ENCODE data around the gene APBB2.
"Not testable (repeated sequence)": the region's sequence is repeated elsewhere in the genome, so short reads cannot be mapped to it uniquely, and the experiment has no call there.

Gene APBB2

DNA sequence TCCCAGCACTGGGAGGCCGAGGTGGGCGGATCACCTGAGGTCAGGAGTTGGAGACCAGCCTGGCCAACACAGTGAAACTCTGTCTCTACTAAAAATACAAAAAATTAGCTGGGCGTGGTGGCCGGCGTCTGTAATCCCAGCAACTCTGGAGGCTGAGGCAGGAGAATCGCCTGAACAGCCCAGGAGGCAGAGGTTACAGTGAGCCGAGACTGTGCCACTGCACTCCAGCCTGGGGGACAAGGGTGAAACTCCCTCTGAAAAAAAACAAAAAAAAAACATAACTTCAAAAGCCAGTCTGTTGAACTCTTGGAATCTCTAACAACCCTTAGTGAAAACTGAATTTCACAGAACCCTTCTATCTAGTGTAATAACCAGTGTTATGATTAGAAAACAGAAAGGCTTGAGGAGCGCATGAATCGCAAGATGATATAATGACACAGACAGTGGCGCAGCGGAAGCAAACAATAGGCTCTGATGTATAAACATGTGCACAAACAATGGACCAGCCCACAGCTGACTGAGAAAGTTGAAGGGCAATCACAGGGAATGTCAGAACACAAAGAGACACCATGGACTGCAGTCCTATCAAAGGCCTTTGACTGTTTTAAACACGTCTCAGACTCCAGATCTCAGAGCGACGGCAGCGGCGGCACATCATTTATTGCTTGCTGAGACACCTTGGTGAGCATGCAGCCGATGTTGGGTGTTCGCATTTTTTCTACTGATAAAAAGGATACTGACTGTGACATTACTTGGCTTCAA lies 383.0 kb downstream of the APBB2 start:
- Histone ChIP-seq H3K27me3 (ENCODE audit: control insufficient read depth, insufficient read depth, low read length, poor library complexity, severe bottlenecking) (no peaks in the 10 kb centered on the region), H3K27ac (ENCODE audit: insufficient read depth, low read depth, low read length, poor library complexity, severe bottlenecking) (no peak overlapping the region), H3K36me3 (ENCODE audit: control insufficient read depth, insufficient read depth, low read length) (peaks cover 12% of the 10 kb centered on the region), H3K4me1 (ENCODE audit: control insufficient read depth, insufficient read depth, low read length) (peaks cover 5% of the 10 kb centered on the region), H3K4me3 (ENCODE audit: insufficient read depth, low read depth, low read length) (no peak overlapping the region), H3K9me3 (ENCODE audit: control insufficient read depth, low read length) (no peaks in the 10 kb centered on the region)
- 94 to 95% methylated on average over 18 of the region's 18 CpGs for WGBS, 2 experiments

DNA sequence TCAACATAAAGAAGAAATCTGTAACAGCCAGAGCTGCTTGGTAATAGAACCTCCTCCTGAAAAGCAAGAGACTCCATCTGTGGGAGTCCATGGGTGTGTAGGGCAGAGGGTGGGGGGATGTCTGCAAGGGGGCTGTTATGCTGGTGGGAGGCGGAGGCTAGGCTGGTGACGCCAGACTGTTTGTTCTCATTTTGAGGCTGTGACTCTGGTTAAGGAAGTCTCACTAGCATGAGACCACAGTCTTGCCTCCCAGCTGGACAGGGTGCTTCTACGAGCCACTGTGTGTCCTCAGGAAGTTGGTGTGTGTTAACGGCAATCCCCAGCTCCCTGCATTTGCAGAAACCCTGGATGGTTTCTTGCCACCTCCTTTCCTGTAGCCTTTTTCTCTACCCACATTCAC lies 384.8 kb downstream of the APBB2 start:
- 91 to 93% methylated on average over 4 of the region's 4 CpGs for WGBS, 2 experiments
- Histone ChIP-seq H3K4me1 (ENCODE audit: control insufficient read depth, insufficient read depth, low read length) (peaks cover 3% of the 10 kb centered on the region), H3K27ac (ENCODE audit: insufficient read depth, low read depth, low read length, poor library complexity, severe bottlenecking) (no peak overlapping the region), H3K27me3 (ENCODE audit: control insufficient read depth, insufficient read depth, low read length, poor library complexity, severe bottlenecking) (no peaks in the 10 kb centered on the region), H3K36me3 (ENCODE audit: control insufficient read depth, insufficient read depth, low read length) (peaks cover 19% of the 10 kb centered on the region), H3K9me3 (ENCODE audit: control insufficient read depth, low read length) (no peaks in the 10 kb centered on the region), H3K4me3 (ENCODE audit: insufficient read depth, low read depth, low read length) (no peak overlapping the region)

DNA sequence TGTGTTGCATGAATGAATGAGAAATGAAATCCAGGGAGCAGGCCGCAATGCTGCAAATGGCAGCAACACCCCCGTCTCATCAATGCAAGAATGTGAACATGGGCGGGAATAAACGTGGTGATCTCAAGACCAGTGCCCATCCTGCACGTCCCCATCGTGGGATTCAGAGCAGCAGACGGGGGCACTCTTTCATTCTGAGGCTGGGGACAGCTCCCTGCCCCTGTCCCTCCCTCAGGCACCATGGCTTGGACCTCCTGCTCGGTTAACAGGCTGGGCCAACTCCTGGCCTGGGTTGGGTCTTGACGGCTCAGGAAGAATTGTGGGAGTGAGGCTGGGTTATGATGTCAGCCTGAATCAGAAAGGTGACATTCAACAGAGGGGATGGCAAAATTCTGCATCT lies 385.7 kb downstream of the APBB2 start:
- Histone ChIP-seq H3K27me3 (ENCODE audit: control insufficient read depth, insufficient read depth, low read length, poor library complexity, severe bottlenecking) (no peaks in the 10 kb centered on the region), H3K4me1 (ENCODE audit: control insufficient read depth, insufficient read depth, low read length) (no peaks in the 10 kb centered on the region), H3K9me3 (ENCODE audit: control insufficient read depth, low read length) (no peaks in the 10 kb centered on the region), H3K27ac (ENCODE audit: insufficient read depth, low read depth, low read length, poor library complexity, severe bottlenecking) (no peak overlapping the region), H3K4me3 (ENCODE audit: insufficient read depth, low read depth, low read length) (no peak overlapping the region), H3K36me3 (ENCODE audit: control insufficient read depth, insufficient read depth, low read length) (peaks cover 23% of the 10 kb centered on the region)
- 91 to 94% methylated on average over 9 of the region's 9 CpGs for WGBS, 2 experiments

DNA sequence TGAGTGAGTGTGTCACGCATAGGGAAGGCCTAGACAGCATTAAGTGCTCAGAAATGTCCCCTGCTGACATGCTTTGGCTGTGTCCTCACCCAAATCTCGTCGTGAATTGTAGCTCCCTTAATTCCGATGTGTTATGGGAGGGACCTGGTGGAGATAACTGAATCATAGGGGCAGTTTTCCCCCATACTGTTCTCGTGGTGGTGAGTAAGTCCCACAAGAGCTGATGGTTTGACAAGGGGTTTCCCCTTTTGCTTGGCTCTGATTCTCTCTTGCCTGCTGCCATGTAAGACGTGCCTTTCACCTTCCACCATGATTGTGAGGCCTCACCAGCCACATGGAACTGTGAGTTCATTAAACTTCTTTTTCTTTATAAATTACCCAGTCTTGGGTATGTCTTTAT lies 386.6 kb downstream of the APBB2 start:
- H3K36me3 ChIP-seq (ENCODE audit: control insufficient read depth, insufficient read depth, low read length): peaks cover 20% of the 10 kb centered on the region
- no peaks in the 10 kb centered on the region for H3K4me1 ChIP-seq (ENCODE audit: control insufficient read depth, insufficient read depth, low read length)
- no peaks in the 10 kb centered on the region for H3K27me3 ChIP-seq (ENCODE audit: control insufficient read depth, insufficient read depth, low read length, poor library complexity, severe bottlenecking)

DNA sequence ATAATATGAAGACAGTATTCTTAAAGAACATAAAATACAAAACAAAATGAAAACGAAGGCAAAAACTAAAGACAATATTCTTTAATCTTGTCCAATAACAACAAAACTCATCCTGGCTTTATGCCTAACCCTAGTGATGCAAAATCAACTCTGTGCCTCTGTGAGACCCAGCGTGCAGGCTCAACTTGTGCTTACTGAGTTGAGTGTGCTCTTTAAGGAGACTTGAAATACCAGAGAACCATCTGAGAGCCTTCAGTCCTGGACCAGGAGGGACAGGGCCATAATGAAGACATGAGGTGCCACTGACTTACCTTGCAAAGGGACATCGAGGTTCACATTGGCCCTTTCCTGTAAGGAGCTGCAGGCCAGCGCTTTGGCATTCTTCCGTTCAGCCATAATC lies 387.5 kb downstream of the APBB2 start:
- H3K9me3 ChIP-seq (ENCODE audit: control insufficient read depth, low read length): no peaks in the 10 kb centered on the region
- 90 to 94% methylated on average over 5 of the region's 5 CpGs for WGBS, 2 experiments
- peaks cover 23% of the 10 kb centered on the region for H3K36me3 ChIP-seq (ENCODE audit: control insufficient read depth, insufficient read depth, low read length)
- H3K4me1 ChIP-seq (ENCODE audit: control insufficient read depth, insufficient read depth, low read length): no peaks in the 10 kb centered on the region
- no peak overlapping the region for H3K4me3 ChIP-seq (ENCODE audit: insufficient read depth, low read depth, low read length)
- H3K27ac ChIP-seq (ENCODE audit: insufficient read depth, low read depth, low read length, poor library complexity, severe bottlenecking): no peak overlapping the region
- H3K27me3 ChIP-seq (ENCODE audit: control insufficient read depth, insufficient read depth, low read length, poor library complexity, severe bottlenecking): no peaks in the 10 kb centered on the region

More for the DNA sequence above, 386.6 kb downstream of the APBB2 start:
- Histone ChIP-seq H3K27ac (ENCODE audit: insufficient read depth, low read depth, low read length, poor library complexity, severe bottlenecking) (no peak overlapping the region), H3K4me3 (ENCODE audit: insufficient read depth, low read depth, low read length) (no peak overlapping the region), H3K9me3 (ENCODE audit: control insufficient read depth, low read length) (no peaks in the 10 kb centered on the region)
- 90 to 93% methylated on average over 6 of the region's 6 CpGs for WGBS, 2 experiments

DNA sequence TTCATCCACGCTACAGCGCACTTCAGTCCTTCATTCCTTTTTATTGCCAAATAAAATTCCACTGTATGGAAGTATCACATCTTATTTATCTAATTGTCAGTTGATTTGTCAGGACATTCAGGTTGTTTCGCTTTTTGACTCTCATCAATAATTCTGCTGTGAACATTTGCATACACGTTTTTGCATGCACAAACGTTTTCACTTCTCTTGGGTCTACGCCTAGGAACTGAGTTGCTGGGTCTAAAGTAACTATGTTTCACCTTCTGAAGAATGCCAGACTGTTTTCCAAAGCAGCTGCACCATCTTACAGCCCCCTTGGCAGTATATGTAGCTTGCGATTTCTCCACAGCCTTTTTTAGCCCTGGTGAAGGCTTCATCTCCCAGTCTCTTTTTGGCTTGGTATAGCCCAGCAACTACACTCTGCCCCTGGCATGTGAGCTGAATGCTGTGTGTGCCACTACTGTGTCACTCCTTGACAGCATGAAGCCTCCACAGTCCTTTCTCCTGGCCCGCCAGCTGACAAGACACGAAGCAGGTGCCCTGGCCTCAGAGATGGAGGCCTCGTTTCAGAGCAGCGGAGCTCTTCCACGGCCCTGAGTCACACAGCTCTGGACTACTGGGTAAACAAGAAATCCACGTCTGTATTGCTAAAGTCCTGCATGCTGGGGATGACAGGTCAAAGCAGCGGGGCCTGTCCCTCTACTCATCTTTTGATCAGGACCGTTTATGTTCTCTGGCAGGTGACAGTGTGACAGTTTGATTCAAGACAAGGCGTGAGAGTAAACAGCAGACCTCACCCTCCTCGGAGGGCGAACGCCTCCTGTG lies 389.1 kb downstream of the APBB2 start:
- WGBS, 2 experiments: 94 to 96% methylated on average over 19 of the region's 19 CpGs
- peaks cover 29% of the 10 kb centered on the region for H3K36me3 ChIP-seq (ENCODE audit: control insufficient read depth, insufficient read depth, low read length)
- no peaks in the 10 kb centered on the region for H3K4me1 ChIP-seq (ENCODE audit: control insufficient read depth, insufficient read depth, low read length)
- H3K9me3 ChIP-seq (ENCODE audit: control insufficient read depth, low read length): no peaks in the 10 kb centered on the region
- H3K27me3 ChIP-seq (ENCODE audit: control insufficient read depth, insufficient read depth, low read length, poor library complexity, severe bottlenecking): no peaks in the 10 kb centered on the region
- no peak overlapping the region for H3K4me3 ChIP-seq (ENCODE audit: insufficient read depth, low read depth, low read length)
- H3K27ac ChIP-seq (ENCODE audit: insufficient read depth, low read depth, low read length, poor library complexity, severe bottlenecking): no peak overlapping the region

DNA sequence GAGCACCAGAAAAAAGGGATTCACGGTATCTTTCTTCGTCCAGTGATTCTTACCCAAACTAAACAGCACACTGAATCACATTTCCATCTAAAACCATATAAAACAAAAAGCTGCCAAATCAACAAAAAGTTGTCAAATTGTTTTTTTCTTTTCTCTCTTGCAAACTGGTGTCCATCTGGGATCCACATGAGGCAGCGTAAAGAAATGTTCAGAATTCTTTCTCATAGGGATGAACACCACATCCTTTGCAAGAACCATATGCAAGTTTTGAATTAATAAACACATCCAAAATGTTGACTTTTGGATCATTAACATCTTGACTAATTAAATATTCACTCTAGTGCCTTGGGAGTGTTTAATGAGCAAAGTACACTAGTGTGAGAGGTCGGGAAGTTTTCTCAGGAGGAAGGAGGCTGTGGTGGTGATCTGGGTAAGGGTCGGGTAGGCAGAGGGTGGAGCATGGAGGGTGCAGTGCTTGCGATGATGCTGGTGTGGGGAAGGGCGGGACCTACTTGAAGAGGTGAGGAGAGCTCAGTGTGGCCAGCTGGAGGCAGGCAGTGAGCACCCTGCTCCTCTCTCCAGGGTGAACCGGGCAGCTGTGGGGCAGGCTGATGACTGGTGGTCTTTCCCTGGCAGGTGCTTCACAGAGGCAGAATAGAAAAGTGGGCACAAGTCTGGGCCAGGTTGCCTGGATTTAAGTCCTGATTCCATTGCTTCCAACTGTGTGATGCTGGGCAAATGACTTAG lies 391.7 kb downstream of the APBB2 start:
- no peaks in the 10 kb centered on the region for H3K27me3 ChIP-seq (ENCODE audit: control insufficient read depth, insufficient read depth, low read length, poor library complexity, severe bottlenecking)
- WGBS, 2 experiments: 92 to 94% methylated on average over 8 of the region's 8 CpGs
- H3K4me1 ChIP-seq (ENCODE audit: control insufficient read depth, insufficient read depth, low read length): no peaks in the 10 kb centered on the region
- no peak overlapping the region for H3K27ac ChIP-seq (ENCODE audit: insufficient read depth, low read depth, low read length, poor library complexity, severe bottlenecking)
- peaks cover 21% of the 10 kb centered on the region for H3K36me3 ChIP-seq (ENCODE audit: control insufficient read depth, insufficient read depth, low read length)
- H3K4me3 ChIP-seq (ENCODE audit: insufficient read depth, low read depth, low read length): no peak overlapping the region
- H3K9me3 ChIP-seq (ENCODE audit: control insufficient read depth, low read length): no peaks in the 10 kb centered on the region

DNA sequence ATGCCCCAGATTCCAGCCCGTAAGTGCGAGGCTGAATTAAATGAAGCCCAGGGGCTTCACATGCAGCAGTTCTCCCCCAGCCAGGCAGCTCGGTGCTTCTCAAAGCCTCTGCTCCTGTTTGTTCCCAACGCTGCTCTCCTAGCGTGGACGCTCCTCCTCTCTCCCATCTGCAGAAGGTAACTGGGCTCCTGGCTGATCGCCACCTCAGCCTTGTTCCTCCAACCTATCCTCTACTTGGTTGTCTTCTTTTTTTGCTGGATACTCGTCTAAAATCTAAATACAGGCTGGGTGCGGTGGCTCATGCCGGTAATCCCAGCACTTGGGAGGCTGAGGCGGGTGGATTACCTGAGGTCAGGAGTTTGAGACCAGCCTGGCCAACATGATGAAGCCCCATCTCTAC lies 394.2 kb downstream of the APBB2 start:
- Histone ChIP-seq H3K4me1 (ENCODE audit: control insufficient read depth, insufficient read depth, low read length) (no peaks in the 10 kb centered on the region), H3K36me3 (ENCODE audit: control insufficient read depth, insufficient read depth, low read length) (peaks cover 27% of the 10 kb centered on the region), H3K4me3 (ENCODE audit: insufficient read depth, low read depth, low read length) (no peak overlapping the region), H3K27ac (ENCODE audit: insufficient read depth, low read depth, low read length, poor library complexity, severe bottlenecking) (no peak overlapping the region), H3K27me3 (ENCODE audit: control insufficient read depth, insufficient read depth, low read length, poor library complexity, severe bottlenecking) (no peaks in the 10 kb centered on the region), H3K9me3 (ENCODE audit: control insufficient read depth, low read length) (no peaks in the 10 kb centered on the region)
- 91 to 96% methylated on average over 11 of the region's 11 CpGs for WGBS, 2 experiments

DNA sequence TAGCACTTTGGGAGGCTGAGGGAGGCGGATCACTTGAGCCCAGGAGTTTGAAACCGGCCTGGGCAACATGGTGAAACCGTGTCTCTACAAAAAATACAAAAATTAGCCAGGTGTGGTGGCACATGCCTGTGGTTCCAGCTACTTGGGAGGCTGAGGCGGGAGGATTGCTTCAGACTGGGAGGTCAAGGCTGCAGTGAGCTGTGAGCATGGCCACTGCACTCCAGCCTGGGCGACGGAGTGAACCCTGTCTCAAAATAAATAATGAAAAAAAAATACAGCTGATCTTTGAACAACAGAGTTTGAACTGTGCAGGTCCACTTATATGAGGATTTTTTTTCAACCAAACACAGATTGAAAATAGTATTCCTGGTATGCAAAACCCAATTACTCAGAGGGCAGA lies 397.2 kb downstream of the APBB2 start:
- H3K9me3 ChIP-seq (ENCODE audit: control insufficient read depth, low read length); H3K27me3 ChIP-seq (ENCODE audit: control insufficient read depth, insufficient read depth, low read length, poor library complexity, severe bottlenecking); H3K4me1 ChIP-seq (ENCODE audit: control insufficient read depth, insufficient read depth, low read length); H3K27ac ChIP-seq (ENCODE audit: insufficient read depth, low read depth, low read length, poor library complexity, severe bottlenecking); H3K4me3 ChIP-seq (ENCODE audit: insufficient read depth, low read depth, low read length): not testable (repeated sequence)
- 89 to 97% methylated on average over 6 of the region's 6 CpGs for WGBS, 2 experiments
- H3K36me3 ChIP-seq (ENCODE audit: control insufficient read depth, insufficient read depth, low read length): peaks cover 32% of the 10 kb centered on the region

DNA sequence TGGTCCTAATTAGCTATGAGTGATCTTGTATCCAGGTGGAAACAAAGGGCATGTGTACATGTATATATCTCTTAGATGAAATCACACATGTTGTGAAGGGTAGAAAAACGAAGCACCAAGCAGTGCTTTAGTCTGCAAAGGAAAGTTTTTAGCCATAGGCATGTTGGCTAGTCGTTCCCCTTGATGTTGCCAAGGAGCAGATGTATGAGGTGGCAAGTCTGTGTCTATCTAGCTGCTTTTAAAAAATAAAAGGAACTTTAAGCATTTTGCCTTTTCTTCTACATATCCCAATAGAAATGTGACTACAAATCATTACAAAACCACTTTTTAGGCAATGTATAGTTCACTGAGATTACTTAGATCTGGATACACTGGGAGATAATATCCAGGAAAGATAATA lies 401.5 kb downstream of the APBB2 start:
- H3K36me3 ChIP-seq (ENCODE audit: control insufficient read depth, insufficient read depth, low read length): peaks cover 23% of the 10 kb centered on the region
- H3K4me1 ChIP-seq (ENCODE audit: control insufficient read depth, insufficient read depth, low read length): no peaks in the 10 kb centered on the region
- H3K9me3 ChIP-seq (ENCODE audit: control insufficient read depth, low read length): no peaks in the 10 kb centered on the region
- WGBS, 2 experiments: 90 to 91% methylated on average over 2 of the region's 2 CpGs
- H3K4me3 ChIP-seq (ENCODE audit: insufficient read depth, low read depth, low read length): no peak overlapping the region
- no peak overlapping the region for H3K27ac ChIP-seq (ENCODE audit: insufficient read depth, low read depth, low read length, poor library complexity, severe bottlenecking)
- no peaks in the 10 kb centered on the region for H3K27me3 ChIP-seq (ENCODE audit: control insufficient read depth, insufficient read depth, low read length, poor library complexity, severe bottlenecking)
